Spinal cord (tissue), 10 donors: ENCODE measurements around the gene LRRC1. TPM values are rescaled to one million over a fixed set of nuclear protein-coding genes. Genes with fewer than 3 reads are reported as not detected.
A peak's percentile ranks its signal among the peaks of the same experiment; 100 is the strongest.

ENCODE experiments used
- DNase-seq, 6 donors: peaks; one replicate each; pipeline versions ENCODE4 v3.0.0 to v3.0.0-alpha.2; 2013 to 2015; ENCODE audit warnings: low spot score in 6 of 6, low read depth in 4 of 6
- H3K27ac ChIP-seq: one replicate; pipeline ENCODE4 v1.5.1; 2013; ENCODE audit warnings: low read depth, low read length, control low read depth
- H3K27me3 ChIP-seq: one replicate; pipeline ENCODE4 v1.6.1; 2013; ENCODE audit warnings: low read length; ENCODE audit not compliant: control insufficient read depth, insufficient read depth
- H3K36me3 ChIP-seq: one replicate; pipeline ENCODE4 v1.6.1; 2013; ENCODE audit warnings: low read length; ENCODE audit not compliant: control insufficient read depth, insufficient read depth
- H3K4me1 ChIP-seq: one replicate; pipeline ENCODE4 v1.6.1; 2013; ENCODE audit warnings: low read length; ENCODE audit not compliant: control insufficient read depth, insufficient read depth
- H3K4me3 ChIP-seq: one replicate; pipeline ENCODE4 v1.5.1; 2013; ENCODE audit warnings: low read depth, low read length, control low read depth
- H3K9me3 ChIP-seq: one replicate; pipeline ENCODE4 v1.6.1; 2013; ENCODE audit warnings: low read length; ENCODE audit not compliant: control insufficient read depth, insufficient read depth
- WGBS: methylation state at CpG from one replicate; pipeline ENCODE4 v1.1.5; 2013; ENCODE audit warnings: missing lambda C conversion rate; ENCODE audit not compliant: insufficient coverage; 5-methylcytosine and 5-hydroxymethylcytosine counted together
- polyA plus RNA-seq, 2 donors: library from polyadenylated mRNA; unstranded; fragments of 120-200 nt; gene quantifications; one replicate each; pipeline ENCODE4 v1.2.1, GENCODE V29; 2013; ENCODE audit not compliant: insufficient read length in 2 of 2
- total RNA-seq, 2 donors: library from RNA; depleted of rRNA in 1 of 2; stranded (reverse); fragments of 120-200 nt in 1 of 2; fragments of >200 nt in 1 of 2; gene quantifications; one replicate each; pipeline versions ENCODE4 v1.2.3 to v1.2.4, GENCODE V29; 2013 to 2014
- donor health status: healthy.

Gene LRRC1
- total and polyA plus RNA-seq, 4 donors, result 14.5 to 15.8 (median 15.5) TPM

DNA sequence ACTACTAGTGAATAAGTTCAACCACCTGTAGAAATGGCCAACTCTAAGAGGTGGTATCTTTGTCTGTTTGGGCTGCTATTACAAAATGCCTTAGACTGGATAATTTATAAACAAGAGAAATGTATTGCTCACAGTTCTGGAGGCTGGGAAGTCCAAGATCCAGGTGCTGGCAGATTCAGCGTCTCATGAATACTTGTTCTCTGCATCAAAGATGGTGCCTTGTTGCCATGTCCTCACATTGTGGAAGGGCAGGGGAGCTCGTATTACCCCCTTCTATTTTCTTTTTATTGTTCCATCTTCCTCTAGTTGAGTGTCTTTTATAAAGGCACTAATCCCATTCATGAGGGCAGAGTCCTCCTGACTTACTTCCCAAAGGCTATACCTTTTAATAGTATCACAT, 58.0 kb downstream of the LRRC1 start:
- no peaks in the 10 kb centered on the region for H3K9me3 ChIP-seq
- no peak overlapping the region for H3K27ac ChIP-seq
- no peaks in the 10 kb centered on the region for H3K36me3 ChIP-seq
- H3K4me3 ChIP-seq, result no peak overlapping the region
- no peaks in the 10 kb centered on the region for H3K27me3 ChIP-seq
- WGBS, result no CpG with 5 or more reads among the region's 2 CpGs
- no peak for DNase-seq
- no peaks in the 10 kb centered on the region for H3K4me1 ChIP-seq

DNA sequence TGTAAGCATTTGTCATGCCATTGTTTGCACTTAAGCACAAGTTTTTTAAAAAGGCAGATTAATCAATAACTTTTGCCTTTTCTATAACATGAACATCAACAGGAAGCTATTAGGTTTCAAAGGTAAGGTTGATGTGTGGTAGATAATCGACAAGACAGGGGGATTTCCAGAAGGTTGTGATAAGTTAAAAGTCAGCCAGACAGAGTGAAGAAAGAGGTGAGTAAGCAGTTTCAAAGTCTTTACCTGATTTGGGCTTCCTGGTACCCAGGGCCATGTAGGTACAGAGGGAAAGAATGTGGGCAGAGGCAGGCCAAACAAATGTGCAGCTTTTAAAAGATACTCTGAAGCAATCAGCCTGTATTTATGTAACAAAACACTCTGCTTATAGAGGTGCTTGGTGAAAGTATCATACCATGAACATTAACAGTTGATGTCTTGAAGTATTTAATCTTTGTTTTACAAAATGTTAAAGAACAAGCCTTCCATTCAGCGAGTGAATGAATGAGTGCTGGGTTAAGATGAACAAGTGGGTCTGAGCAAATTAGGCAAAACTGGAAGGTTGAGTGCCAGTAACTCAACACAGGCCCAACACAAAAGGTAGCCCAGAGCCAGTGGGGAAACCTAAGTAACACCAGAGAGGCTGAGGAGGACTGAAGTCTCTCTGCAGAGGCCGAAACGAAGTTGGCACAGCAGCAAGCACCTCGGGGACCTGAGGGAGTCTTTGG, 60.2 kb downstream of the LRRC1 start:
- H3K4me1 ChIP-seq, result no peaks in the 10 kb centered on the region
- H3K27me3 ChIP-seq, result no peaks in the 10 kb centered on the region
- H3K36me3 ChIP-seq, result no peaks in the 10 kb centered on the region
- H3K4me3 ChIP-seq, result no peak overlapping the region
- H3K9me3 ChIP-seq, result no peaks in the 10 kb centered on the region
- WGBS, result 79% methylated on average over 2 of the region's 5 CpGs
- no peak for DNase-seq
- no peak overlapping the region for H3K27ac ChIP-seq

DNA sequence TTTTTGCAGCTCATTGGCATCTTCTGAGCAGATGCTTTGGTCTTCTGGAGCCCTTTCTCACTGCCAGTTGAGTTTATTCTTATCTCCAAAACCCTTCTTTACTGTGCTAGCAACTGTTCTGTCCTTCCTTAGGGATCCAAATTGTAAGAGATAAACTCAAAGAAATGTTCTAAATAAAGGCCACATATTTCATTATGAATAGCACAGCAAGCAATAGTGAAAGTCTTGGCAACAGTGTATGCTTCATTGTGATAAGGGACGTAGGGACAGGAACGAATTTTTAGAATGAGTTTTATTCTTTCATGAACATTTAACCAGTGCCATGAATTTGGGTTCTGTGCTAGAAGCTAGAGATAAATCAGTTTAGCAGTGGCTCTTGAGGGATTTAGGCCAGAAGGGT, 61.1 kb downstream of the LRRC1 start:
- no peaks in the 10 kb centered on the region for H3K9me3 ChIP-seq
- WGBS, result no CpG with 5 or more reads among the region's 2 CpGs
- H3K27ac ChIP-seq, result no peak overlapping the region
- no peak for DNase-seq
- no peak overlapping the region for H3K4me3 ChIP-seq
- H3K27me3 ChIP-seq, result no peaks in the 10 kb centered on the region
- no peaks in the 10 kb centered on the region for H3K4me1 ChIP-seq
- H3K36me3 ChIP-seq, result no peaks in the 10 kb centered on the region

DNA sequence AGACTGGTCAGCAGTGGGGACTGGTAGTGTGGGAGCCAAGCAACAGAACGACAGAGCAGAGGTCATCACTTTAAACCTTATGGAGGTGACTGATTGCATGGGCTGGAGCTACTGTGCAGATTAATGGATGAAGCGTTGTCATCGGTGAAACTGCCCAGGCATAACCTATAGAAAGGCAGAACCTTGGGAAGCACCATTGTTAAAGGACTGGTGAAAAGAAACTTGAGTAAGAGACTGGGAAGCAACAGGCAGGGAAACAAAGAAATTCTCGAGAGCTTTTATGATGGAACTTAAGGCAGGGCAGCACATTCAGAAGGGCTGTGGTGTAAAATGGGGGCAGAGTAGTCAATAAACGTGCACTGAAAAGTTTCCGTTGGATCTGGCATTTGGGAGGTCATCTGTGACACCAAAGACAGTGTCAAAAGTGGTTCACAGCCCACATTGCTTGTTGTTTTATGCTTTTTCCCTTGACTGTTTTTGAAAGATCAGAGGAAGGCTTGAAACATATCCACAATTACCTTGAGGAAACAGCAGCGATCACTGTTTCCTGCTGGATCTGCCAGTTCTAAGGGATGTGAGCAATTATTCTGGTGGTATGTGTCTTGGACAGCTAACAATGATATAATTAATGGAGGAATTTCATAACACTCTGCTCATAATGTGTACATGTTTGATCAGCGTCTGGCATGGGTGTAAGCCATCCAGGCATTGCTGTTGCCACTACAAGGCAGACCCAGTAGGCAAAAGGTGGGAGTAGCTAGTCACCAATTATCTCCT, 62.7 kb downstream of the LRRC1 start:
- Histone ChIP-seq H3K27me3 (no peaks in the 10 kb centered on the region), H3K4me3 (no peak overlapping the region), H3K36me3 (no peaks in the 10 kb centered on the region), H3K9me3 (no peaks in the 10 kb centered on the region), H3K27ac (no peak overlapping the region), H3K4me1 (no peaks in the 10 kb centered on the region)
- no peak for DNase-seq
- 50% methylated on average over 7 of the region's 8 CpGs for WGBS

DNA sequence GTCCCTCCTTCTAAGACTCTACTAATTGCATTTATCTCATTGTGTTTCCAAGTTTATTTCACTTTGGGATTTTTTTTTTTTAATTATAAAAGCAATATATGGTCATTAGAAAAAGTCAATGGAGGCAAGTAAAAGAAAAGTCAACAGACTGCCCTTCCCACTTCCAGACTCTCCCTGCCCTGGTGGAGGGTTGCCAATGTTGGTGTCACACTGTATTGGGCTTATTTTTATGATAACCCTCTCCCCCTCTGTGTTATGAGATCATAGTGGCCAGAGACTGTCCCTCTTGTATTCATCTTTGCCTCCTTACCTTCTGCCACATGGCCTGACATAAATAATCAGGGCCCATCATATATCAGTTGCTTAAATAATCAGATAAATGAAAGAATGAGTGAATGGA, 63.4 kb downstream of the LRRC1 start:
- no peaks in the 10 kb centered on the region for H3K36me3 ChIP-seq
- no peaks in the 10 kb centered on the region for H3K4me1 ChIP-seq
- no peaks in the 10 kb centered on the region for H3K9me3 ChIP-seq
- no peaks in the 10 kb centered on the region for H3K27me3 ChIP-seq
- H3K4me3 ChIP-seq, result no peak overlapping the region
- no peak overlapping the region for H3K27ac ChIP-seq
- no peak for DNase-seq

DNA sequence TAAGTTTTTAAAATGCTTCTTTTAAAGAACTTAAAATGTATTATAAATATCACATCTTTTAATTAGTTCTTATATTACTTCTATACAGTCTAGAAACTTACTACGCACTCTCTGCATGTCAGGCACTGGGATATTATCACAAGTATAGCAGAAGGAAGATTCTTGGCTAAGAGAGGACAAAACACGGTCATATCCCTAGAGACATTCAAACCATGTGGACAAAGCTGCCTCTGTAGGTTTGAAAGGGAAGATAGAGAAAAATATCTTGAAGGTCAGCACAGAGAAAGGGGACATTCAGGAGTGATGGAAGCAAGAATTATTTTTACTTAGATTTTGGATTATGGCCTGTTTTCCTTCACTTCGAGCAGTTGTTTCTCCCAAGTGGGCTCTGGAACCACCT, 64.1 kb downstream of the LRRC1 start:
- Histone ChIP-seq H3K36me3 (no peaks in the 10 kb centered on the region), H3K4me3 (no peak overlapping the region), H3K27ac (no peak overlapping the region), H3K4me1 (no peaks in the 10 kb centered on the region), H3K27me3 (no peaks in the 10 kb centered on the region), H3K9me3 (no peaks in the 10 kb centered on the region)
- no peak for DNase-seq
- WGBS, result no CpG with 5 or more reads among the region's 3 CpGs

DNA sequence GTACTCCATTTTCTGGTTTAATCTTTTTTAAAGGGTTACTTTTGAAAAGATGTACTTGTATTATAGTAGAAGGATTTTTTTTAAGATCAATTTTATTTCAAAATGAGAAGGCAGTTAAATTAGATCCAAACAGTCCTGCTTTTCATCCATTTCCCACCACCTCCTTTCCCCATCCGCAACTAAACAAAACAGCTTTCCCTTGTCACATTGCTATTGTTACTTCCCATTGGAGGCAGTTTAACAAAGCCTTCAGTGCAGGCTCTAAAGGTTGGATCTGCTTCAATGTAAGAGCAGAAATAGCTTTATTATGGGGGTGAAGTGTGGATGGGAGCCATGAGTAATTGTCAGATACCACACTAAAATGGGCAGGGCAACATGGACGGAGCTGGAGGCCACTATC, 65.7 kb downstream of the LRRC1 start:
- Histone ChIP-seq H3K4me3 (no peak overlapping the region), H3K9me3 (no peaks in the 10 kb centered on the region), H3K27me3 (no peaks in the 10 kb centered on the region), H3K27ac (no peak overlapping the region), H3K36me3 (no peaks in the 10 kb centered on the region), H3K4me1 (no peaks in the 10 kb centered on the region)
- WGBS, result 71% methylated on average over 1 of the region's 2 CpGs
- DNase-seq, result no peak

DNA sequence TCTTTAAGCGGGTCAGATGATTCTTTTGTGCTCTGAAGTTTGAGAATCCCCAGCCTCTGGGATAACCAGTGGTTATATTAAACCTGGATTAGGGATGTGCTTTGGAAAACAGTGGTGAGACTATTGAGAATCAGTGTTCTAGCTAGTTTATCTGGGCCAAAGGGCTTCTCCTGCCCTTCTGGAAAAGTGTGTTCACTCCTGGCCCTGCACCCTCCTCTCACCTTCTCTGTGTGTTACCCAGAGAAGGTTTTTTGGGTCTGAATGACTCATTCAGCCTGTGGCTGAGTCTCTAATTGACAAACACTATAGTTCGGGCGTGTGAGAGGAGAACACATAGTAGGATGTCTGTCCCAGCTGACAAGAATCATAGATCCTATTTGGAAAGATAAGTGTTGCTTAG, 66.7 kb downstream of the LRRC1 start:
- WGBS, result 100% methylated on average over 3 of the region's 3 CpGs

DNA sequence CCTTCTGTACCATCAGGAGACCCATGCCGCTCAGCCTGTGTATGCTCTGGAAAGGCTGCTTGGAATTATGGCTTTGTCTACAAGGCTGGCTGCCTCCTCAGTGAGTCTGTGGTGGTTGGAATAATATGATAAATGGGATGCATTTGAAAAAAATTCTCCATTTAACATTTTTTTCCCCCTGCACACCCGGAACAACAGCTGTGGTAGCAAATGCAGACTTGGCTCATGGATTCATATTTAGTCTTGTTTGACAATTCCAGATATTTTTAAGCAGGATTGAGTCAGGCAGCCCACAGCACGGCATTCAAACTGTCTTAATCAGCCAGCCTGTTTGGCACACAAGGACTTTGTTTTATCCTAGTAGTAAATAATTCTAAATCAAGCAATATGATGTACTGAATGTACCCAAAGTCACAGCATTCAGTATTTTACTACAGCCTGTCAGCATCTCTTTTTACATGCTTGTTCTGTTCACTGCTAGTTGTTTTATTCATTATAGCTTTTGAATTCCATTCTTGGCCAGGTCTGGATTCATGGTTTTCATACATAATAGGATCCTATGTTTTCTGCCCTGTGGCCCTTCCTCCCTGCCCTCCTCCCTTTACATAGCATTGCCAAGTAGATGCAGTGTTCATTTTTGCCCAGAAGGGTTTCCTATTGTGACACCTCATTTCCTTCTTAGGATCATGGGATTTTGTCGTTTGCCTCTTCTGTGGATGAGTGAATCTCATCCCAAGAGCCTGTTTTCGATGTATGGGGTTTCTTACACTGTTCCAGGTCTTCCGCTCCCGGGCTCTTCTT, 68.1 kb downstream of the LRRC1 start:
- Histone ChIP-seq H3K36me3 (no peaks in the 10 kb centered on the region), H3K4me1 (no peaks in the 10 kb centered on the region), H3K27me3 (no peaks in the 10 kb centered on the region), H3K9me3 (no peaks in the 10 kb centered on the region), H3K4me3 (no peak overlapping the region), H3K27ac (no peak overlapping the region)
- DNase-seq, result peak in 5 of 6 donors; percentile 15 to 96 (median 26)
- 30% methylated on average over 2 of the region's 7 CpGs for WGBS

More for the DNA sequence above, 66.7 kb downstream of the LRRC1 start:
- H3K4me3 ChIP-seq, result no peak overlapping the region
- no peaks in the 10 kb centered on the region for H3K4me1 ChIP-seq
- H3K27me3 ChIP-seq, result no peaks in the 10 kb centered on the region
- no peak for DNase-seq
- no peak overlapping the region for H3K27ac ChIP-seq
- no peaks in the 10 kb centered on the region for H3K36me3 ChIP-seq
- no peaks in the 10 kb centered on the region for H3K9me3 ChIP-seq
